GM19035 (cell line): Measurements from ENCODE around the gene ARHGAP21.
"Not testable (repeated sequence)": the region's sequence is repeated elsewhere in the genome, so short reads cannot be mapped to it uniquely, and the experiment has no call there.

Experiments used
- ATAC-seq: cut with Tn5 transposase; IDR thresholded peaks from one replicate; pipeline ENCODE4 v1.9.1; 2021; ENCODE audit not compliant: unreplicated experiment

The ARHGAP21 gene

DNA sequence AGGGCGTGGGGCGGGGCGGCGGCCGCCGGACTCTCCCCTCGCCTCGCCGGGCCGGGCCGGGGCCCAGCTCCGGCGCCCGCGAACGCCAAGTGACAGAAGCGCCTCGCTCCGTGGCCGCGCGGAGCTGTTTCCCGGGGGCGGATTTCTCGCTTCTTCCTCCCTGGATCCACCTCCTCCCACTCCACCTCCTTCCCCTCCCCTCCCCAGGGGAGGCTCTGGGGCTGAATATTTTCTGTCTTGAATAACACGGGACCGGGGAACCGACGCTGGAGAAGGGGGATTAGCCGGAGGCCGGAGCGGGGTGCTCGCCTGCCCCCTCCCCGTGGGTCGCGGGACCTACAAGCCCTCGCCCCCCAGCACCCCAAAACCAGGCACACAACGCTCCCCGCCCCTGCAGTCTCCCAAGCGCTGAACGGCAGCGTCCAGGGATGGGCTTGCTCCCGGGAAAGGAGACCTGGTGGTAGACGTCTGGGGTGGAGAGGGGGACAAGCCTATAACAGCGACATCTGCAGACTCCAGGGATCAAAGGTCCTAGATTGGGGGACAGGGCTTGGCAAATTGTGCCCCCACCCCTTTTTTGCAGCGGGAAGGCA, at the start of gene ARHGAP21:
Gene ARHGAP21 (minus strand): TSS at position 100 of the 593 bp plus-strand sequence. CDS start 1,988 bp downstream, outside the sequence.
- ATAC-seq: peak; percentile 5

GRCh38 chr10:24771943-24772694, 48.4 kb upstream of the ARHGAP21 start:
- ATAC-seq: no peak

DNA sequence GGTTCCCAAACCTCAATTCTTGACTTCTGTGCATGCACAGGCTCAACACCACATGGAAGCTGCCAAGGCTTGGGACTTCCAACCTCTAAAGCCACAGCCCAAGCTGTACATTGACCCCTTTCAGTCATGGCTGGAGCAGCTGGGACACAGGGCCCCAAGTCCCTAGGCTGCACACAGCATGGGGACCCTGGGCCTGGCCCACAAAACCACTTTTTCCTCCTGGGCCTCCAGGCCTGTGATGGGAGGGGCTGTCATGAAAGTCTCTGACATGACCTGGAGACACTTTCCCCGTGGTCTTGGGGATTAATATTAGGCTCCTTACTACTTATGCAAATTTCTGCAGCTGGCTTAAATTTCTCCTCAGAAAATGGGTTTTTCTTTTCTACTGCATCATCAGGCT, 41.3 kb upstream of the ARHGAP21 start:
- not testable (repeated sequence) for ATAC-seq

GRCh38 chr10:24762966-24763623, 39.4 kb upstream of the ARHGAP21 start:
- no peak for ATAC-seq

GRCh38 chr10:24762161-24762924, 38.7 kb upstream of the ARHGAP21 start:
- ATAC-seq: no peak

- ATAC-seq: no peak
Observed at GRCh38 chr10:24759672-24760071, 36.0 kb upstream of the ARHGAP21 start.

DNA sequence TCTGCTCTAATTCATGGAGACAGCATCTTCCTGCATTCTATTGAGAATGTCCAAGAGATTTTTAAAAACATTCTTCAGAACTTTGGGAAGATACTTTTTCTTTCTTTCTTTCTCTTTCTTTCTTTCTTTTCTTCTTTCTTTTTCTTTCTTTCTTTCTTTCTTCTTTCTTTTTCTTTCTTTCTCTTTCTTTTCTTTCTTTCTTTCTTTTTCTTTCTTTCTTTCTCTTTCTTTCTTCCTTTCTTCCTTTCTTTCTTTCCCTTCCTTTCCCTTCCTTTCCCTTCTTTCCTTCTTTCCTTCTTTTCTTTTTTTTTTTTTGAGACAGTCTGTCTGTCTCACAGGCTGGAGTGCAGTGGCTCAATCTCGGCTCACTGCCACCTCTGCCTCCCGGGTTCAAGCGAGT, 34.6 kb upstream of the ARHGAP21 start:
- ATAC-seq: not testable (repeated sequence)

GRCh38 chr10:24756283-24756682, 32.6 kb upstream of the ARHGAP21 start:
- ATAC-seq: no peak

DNA sequence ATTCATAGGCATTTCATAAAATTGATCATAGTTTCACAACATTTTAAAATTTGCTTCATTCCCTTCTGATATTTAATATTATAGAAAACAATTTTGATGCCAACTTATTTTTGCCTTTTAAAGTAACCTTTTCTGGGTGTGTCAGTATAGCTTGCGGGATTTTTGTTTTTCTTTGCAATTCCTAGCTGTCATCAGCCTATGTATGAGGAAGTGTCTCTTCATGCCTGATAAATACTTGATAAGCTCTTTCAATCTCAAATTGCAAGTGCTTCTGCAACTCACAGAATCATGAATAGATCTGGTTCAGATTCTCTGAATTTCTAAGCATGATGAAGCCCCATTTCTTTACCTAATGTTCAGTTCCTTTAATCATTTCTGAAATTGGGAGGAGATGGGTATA, 28.0 kb upstream of the ARHGAP21 start:
- no peak for ATAC-seq

GRCh38 chr10:24750695-24751094, 27.0 kb upstream of the ARHGAP21 start:
- no peak for ATAC-seq

GRCh38 chr10:24748214-24748613, 24.5 kb upstream of the ARHGAP21 start:
- no peak for ATAC-seq

DNA sequence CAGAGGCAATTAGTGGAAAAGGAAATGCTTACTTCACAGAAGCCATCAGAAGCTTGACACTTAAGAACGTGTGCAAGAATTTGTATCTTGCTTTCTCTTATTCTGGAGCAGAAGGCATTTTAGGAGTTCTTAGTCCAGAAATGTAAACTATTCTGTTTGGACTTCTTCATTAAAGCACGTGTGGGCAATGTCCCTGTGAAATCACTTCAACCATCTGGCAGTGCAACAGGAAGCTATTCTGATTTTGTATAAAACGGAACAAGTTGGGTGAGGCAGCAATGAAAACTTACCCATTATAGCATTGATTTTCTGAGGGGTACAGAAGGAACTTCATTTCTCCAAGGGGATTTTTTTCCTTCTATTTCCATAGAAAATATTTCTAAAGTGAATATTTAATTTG, 21.3 kb upstream of the ARHGAP21 start:
- no peak for ATAC-seq

- ATAC-seq: no peak
Observed at GRCh38 chr10:24740714-24741113, 17.0 kb upstream of the ARHGAP21 start.

- ATAC-seq: no peak
Observed at GRCh38 chr10:24737001-24737400, 13.3 kb upstream of the ARHGAP21 start.

GRCh38 chr10:24731942-24732341, 8.3 kb upstream of the ARHGAP21 start:
- ATAC-seq: no peak

- ATAC-seq: no peak
Observed at GRCh38 chr10:24730811-24731210, 7.1 kb upstream of the ARHGAP21 start.

GRCh38 chr10:24727786-24728185, 4.1 kb upstream of the ARHGAP21 start:
- ATAC-seq: no peak

DNA sequence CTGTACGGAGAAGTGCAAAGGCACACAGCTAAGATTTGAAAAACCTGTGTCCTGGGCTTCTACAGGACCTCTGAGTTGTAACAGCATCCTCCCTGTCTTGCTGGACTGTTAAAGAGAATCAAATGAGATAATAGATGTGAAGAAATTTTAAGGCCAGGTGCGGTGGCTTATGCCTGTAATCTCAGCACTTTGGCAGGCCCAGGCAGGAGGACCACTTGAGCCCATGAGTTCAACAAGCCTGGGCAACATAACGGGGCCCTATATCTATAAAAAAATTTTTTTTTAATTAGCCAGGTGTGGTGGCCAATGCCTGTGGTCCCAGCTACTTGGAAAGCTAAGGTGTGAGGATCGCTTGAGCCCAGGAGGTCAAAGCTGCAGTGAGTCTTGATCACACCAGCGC, 2.9 kb upstream of the ARHGAP21 start:
- no peak for ATAC-seq

DNA sequence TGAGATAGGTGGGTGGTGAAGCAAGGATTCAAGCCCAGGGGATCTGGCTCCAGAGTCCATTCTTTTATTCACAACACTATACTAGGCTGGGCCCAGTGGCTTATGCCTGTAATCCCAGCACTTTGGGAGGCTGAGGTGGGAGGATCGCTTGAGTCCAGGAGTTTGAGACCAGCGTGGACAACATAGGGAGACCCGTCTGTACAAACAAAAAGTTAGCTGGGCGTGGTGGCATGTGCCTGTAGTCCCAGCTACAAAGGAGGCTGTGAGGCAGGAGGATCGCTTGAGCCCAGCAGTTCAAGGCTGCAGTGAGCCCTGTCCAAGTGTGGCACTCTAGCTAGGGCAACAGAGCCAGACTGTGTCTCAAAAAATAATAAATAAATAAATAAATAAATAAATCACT, 2.3 kb upstream of the ARHGAP21 start:
- not testable (repeated sequence) for ATAC-seq

GRCh38 chr10:24724381-24725228, 918 bp upstream of the ARHGAP21 start:
- ATAC-seq: peak; percentile 78
